HK-2 (cell line): Measurements from ENCODE around the gene ALKAL2.
A peak's percentile ranks its signal among the peaks of the same experiment; 100 is the strongest.

Source experiments
- DNase-seq: peaks from one replicate; pipeline ENCODE4 v3.0.0-alpha.2; 2018; ENCODE audit not compliant: unreplicated experiment

The ALKAL2 gene

GRCh38 chr2:271917-272316 is 16.0 kb downstream of the ALKAL2 start:
- DNase-seq: no peak

GRCh38 chr2:270861-271260 is 17.0 kb downstream of the ALKAL2 start:
- DNase-seq: no peak

GRCh38 chr2:269356-270030 is 18.4 kb downstream of the ALKAL2 start:
- DNase-seq: no peak

GRCh38 chr2:268323-268722 is 19.6 kb downstream of the ALKAL2 start:
- DNase-seq: no peak

- peak; percentile 94 for DNase-seq
These were observed 23.1 kb downstream of the ALKAL2 start, which contains the start of gene ACP1 for GRCh38 chr2:264493-265468. TSS of gene ACP1 (plus strand) at chr2:264947. CDS start at chr2:264965, 18 bp downstream.

GRCh38 chr2:263774-264492 is 24.0 kb downstream of the ALKAL2 start, which contains the start of gene SH3YL1:
TSS of gene SH3YL1 (minus strand) at chr2:264032. CDS start at chr2:263984, 48 bp downstream.
- no peak for DNase-seq

GRCh38 chr2:263022-263738 is 24.7 kb downstream of the ALKAL2 start:
- no peak for DNase-seq

- DNase-seq: no peak
These were observed 25.8 kb downstream of the ALKAL2 start for GRCh38 chr2:262117-262516.

GRCh38 chr2:260507-261161 is 27.3 kb downstream of the ALKAL2 start:
- no peak for DNase-seq

GRCh38 chr2:259789-260331 is 28.0 kb downstream of the ALKAL2 start:
- no peak for DNase-seq

GRCh38 chr2:258933-259332 is 29.0 kb downstream of the ALKAL2 start:
- no peak for DNase-seq

GRCh38 chr2:257842-258241 is 30.0 kb downstream of the ALKAL2 start:
- no peak for DNase-seq

GRCh38 chr2:257429-257828 is 30.5 kb downstream of the ALKAL2 start:
- DNase-seq: no peak

GRCh38 chr2:256094-256493 is 31.8 kb downstream of the ALKAL2 start:
- no peak for DNase-seq

GRCh38 chr2:255195-255594 is 32.7 kb downstream of the ALKAL2 start:
- DNase-seq: no peak

GRCh38 chr2:254241-254640 is 33.6 kb downstream of the ALKAL2 start:
- DNase-seq: no peak

GRCh38 chr2:253202-253638 is 34.7 kb downstream of the ALKAL2 start:
- no peak for DNase-seq

GRCh38 chr2:252001-252602 is 35.8 kb downstream of the ALKAL2 start:
- DNase-seq: no peak

GRCh38 chr2:249538-250042 is 38.3 kb downstream of the ALKAL2 start:
- DNase-seq: no peak

GRCh38 chr2:248724-249123 is 39.2 kb downstream of the ALKAL2 start:
- no peak for DNase-seq
